HG03571 (cell line): ENCODE measurements around the gene UTP11.
"Not testable (repeated sequence)": the region's sequence is repeated elsewhere in the genome, so short reads cannot be mapped to it uniquely, and the experiment has no call there.

Experiments
- ATAC-seq: cut with Tn5 transposase; IDR thresholded peaks from one replicate; pipeline ENCODE4 v1.9.1; 2021; ENCODE audit not compliant: unreplicated experiment

The UTP11 gene

DNA sequence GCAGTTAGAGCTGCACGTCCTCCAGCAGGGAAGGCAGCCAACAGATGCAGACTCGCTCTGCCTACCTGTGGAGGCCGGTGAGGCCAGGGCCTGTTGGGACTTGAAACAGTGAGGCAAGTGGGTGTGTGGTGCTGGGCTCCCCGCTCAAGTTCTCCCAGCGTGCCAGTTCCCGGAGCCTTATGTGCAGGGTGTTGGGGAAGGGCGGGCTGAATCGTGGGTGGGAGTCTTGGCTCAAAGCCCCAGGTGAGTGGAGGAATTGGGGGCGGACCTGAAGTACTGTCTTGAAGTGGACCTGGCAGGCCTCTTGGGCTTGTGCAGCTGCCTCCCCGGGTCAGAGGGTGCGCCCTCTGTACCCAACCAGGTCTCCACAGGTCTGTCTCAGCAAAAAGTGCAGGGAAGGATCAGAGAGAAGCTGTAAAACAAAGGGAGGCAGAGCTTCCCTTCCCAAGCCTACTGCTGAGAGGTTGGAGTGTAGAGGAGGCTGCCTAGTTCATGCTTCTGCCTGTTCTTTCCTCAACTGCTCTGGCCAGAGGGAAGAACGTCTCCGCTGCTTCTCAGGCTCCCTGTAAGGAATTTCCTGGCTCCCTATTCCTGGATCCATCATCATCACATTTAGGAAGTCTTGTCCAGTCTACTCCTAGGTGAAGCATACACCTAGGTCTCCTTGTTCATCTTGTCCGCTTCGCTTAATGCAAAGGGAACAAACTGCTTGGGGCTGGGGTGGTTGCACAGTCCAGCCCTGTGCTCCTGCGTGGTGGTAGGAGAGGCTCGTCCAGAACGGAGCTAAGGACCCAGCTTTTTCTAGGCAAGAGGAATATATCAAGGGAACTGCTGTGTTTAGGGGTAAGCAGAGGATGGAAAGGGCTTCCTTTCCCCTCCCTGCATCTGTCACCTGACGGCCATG lies 14.9 kb downstream of the UTP11 start:
- no peak for ATAC-seq

DNA sequence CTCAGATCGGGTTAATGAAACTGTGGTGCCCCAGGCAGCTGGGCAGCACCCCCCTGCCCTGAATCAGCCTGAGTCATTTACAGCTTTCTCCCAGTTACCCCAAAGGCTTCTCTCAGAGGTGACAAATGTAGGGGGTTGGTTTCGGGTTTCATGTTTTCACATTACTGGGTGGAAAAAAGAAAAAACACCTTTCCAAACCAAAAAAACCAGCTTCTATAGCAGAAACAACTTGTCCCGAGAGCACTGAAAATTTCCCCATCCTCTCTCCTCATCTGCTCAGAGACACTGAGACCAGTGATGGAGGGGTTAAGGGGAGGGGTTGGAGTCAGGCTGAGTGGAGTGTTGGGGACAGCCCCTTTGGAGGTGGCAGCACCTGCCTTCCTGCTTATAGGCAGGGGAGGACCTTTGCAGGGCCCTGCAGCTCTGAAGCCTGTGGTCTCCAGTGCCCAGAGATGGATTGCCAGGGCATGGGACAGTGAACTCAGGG lies 15.6 kb downstream of the UTP11 start:
- ATAC-seq: peak; percentile 66

DNA sequence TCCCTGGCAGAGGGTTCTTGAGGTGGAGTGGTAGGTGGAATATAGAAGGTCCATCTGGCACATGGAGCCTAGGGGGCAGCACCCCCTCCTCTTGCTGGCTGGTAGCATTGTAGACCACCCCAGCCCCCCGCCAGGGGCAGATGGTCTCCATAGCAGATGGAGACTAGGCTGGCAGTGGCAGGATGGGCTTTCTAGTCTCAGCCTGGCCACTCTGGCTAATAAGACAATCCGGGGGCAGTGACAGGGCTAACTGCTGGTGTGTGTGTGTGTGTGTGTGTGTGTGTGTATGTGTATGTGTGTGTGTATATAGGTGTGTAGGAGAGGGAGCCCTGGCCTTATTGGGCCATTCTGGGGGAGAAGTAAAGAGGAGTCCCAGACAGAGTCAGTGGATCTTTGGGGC lies 16.1 kb downstream of the UTP11 start:
- ATAC-seq: no peak

DNA sequence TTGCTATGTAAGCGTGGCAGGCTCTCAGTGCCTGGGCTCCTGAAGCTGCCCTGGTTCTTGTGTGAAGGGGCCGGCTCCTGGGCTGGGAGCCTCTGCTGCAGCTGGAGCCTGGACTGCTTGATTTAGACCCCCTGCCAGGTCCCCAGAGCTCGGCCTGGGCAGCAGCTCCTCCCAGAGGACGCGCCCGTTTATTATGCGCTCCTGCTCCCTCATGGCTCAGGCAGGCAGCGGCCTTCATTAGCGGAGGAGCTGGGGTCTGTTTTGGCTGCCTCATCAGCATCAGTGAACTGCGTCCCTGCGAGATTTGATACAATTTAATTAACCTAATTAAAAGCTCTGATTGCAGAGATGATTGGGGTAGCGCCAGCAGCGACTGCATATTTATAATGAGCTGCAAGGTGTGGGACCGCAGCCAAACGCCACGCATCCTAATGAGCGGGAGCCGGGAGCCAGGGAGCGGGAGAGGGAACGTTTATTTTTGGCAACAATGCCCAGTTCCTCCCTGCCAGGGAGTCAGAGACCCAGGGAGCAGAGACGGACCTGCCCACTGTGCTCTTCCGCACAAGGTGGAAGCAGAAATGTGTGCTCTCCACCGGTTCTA lies 16.6 kb downstream of the UTP11 start:
- ATAC-seq: no peak

DNA sequence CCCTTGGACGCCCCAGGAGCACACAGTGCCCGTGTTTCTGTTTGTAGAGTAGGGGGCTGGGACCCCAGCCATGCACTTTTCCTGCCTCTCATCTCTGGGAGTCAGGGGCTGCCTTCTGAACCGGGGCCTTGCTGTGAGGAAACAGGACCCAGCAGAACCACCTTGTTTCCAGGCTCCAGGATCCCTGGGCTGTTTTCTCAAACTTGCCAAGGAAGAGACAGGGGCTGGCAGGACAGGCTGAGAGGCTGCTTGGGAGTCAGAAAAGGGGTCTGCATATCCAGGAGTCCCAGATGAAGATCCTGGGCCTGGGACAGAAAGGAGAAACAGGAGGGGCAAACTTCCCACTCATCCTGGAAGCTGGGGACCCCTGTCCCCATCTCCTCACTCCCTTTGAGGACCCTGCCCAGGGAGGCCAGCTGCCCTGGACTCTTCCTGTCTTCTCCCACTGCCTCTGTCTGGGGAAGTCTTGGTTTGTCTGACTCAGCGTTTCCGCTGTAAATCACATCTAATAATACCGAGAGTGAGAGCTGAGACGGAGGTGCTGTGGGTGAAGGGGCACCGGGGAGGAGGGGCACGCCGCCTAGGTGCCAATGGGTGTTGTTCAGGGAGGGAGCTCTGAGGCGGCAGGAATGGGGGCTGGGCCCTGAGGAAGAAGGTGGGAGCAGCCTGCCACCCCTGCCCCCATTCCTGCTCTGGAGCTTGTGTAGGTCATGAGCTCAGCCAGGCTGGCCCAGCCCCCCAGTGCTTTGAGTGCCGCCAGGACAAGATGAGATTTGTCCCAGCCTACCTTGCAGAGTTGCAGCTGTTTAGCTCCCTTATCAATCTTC lies 17.4 kb downstream of the UTP11 start:
- ATAC-seq: no peak

DNA sequence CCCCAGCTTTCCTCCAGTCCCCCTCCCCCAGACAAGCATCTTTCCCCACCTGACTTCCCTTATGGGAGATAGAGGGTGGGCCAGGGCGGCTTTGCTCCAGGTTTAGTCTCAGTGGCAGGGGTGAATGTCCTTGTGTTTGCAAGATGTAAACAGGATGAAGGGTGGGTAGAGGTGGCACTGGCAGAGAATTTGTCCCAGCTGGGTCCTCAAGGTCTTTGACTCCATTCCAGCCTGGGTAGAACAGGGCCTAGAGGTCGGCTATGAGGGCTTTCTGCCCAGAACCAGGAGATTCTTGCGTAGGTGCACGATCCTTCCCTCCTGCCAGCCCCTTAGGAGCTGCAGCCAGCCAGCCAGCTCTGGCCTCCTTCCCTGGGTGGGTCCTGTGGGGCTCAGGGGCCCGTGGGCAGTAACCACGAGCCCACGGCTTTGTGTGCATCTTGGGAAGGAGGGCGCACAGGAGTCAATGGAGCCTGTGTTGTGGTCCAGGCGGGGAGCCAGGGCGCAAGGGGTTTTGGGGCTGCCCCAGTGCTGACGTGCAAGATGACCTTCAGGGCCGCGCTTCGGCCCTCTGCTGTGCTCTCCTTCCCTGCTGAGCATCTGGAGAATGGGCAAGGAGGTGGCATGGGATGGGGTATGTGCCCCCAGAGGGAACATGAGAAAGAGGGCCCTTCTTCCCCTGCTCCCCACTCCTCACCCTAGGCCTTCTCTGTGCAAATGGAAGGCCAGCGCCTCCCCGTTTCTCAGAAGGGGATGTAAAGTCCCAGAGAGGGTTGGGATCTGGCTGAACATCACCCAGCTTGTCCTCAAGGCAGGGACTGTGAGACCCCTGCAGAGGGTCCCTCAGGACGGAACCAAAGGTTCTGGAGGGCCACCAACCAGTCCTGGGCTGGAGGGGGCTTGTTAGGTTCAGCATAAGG lies 18.3 kb downstream of the UTP11 start:
- ATAC-seq: no peak

DNA sequence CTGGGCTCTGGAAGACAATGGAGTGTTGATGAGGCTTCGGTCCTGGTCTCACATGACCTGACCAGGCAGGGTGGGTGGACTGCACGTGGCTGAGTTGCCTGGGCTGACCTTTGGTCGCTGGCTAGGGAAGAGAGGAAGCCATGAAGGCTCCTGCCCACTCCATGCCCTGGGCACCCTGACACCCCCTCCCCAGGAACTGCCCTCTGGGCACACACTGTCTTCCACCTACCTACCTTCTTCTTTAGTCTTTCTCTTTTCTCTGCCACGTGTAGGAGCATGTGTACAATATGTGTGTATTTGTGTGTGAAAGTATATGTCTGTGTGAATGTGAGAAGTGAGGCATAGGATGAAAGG lies 19.0 kb downstream of the UTP11 start:
- ATAC-seq: no peak

DNA sequence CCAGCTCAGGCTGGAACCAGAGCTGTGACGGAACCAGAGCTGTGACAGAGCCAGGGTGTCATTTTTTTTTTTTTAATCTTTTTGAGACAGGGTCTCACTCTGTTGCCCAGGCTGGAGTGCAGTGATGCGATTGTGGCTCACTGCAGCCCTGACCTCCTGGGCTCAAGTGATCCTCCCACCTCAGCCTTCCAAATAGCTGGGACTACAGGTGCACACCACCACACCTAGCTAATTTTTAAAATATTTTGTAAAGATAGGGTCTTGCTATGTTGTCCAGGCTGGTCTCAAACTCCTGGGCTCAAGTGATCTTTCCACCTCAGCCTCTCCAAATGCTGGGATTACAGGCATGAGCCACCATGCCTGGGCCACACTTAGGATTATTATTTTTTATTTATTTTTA lies 20.5 kb downstream of the UTP11 start:
- not testable (repeated sequence) for ATAC-seq

DNA sequence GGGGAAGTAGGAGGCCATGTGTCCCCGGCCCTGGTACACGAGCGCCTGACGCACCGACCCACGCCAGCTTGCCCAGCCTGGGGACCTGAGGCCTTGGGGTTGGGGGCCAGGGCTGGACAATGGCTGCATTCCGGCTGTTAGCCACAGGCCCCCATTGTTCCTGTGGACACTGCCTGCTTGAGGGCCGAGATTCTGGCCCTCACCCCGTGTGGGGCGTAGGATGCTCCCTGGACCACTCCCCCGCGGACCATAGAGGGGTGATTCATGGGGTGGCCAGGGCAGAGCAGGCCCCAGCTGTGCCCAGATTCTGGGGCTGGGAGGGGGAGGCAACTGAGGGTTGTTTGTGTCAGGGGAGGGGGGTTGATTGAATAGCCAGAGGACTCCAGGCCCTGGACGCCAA lies 22.3 kb downstream of the UTP11 start:
- no peak for ATAC-seq

DNA sequence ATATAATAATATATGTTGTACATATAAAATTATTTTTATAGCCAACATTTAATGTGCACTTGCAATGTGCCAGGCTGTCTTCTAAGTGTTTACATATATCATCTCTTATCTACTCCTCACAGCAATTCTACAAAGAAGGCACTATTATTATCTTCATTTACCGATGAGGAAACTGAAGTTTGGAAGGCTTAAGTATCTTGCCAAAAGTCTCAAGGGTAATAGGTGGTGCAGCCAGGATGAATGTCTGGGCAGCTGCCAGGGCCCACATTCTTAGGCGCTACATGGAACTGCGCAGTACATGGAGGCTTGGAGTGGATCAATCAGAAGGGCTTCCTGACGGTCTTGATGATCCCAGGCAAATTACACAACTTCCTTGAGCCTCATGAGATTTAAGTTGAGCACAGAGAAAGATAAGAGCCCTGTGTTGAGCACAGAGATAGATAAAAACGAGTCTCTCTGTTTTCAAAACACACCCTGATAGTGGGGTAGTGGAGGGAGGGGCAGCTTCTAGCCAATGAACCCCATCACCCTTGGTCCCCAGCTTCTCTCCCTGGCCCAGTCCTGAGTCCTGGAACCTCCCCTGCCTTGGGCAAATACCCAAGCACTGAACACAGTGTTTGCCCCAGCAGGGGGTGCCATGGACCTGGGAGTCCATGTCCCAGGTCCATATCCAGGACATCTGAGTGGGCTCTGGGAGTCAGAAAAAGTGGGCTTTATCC lies 24.8 kb downstream of the UTP11 start:
- ATAC-seq: no peak

DNA sequence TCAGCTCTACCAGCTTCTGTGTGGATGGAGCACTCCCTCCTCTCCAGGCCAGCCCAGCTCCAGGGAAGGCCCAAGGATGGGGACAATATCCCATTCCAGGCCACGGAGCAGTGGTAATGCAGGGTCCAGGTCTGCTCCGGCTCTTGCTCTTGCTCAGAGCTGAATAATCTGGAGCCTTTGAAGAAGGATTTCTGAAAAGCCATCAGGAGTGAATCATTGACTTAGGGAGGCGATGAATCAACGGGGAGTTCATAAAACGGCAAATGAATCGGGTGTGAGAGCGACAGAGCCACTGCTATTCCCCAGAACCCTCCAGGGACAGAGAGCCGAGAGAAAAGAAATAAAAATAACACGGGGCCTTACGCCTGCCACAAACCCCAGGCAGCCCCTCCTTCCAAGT lies 26.3 kb downstream of the UTP11 start:
- ATAC-seq: no peak

DNA sequence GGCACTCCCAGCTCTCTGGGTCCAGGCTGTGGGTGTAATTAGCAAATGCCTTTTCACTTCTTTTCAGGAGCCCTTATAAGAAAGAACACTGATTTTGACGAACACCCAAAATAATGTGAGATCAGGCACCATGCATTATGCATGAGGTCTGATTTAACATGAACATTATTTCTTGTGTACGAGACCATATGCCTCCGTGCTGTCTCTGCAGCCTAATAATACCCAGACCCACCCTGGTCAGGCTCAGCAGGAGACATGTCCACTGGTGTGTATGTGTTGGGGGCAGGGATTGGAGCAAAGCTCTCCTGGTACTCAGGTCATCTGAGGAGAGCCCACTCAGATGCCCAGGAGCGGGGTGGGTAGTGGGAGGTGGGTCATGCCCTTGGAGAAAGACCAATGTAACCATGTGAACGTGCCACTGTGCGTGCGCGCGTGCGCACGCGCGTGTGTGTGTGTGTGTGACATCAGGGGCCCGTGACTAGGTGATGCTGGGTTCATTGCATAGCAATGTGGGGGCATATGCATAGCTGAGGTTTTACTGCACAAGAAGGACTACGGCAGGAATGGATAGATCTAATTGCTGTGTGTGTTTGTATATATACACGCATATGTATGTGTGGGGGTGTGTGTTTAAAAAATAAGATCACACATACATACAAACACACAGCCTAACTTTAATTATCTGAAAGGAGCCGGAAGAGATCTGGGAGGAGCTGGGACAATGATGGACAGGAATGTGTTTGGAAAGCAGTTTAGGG lies 27.0 kb downstream of the UTP11 start:
- no peak for ATAC-seq

DNA sequence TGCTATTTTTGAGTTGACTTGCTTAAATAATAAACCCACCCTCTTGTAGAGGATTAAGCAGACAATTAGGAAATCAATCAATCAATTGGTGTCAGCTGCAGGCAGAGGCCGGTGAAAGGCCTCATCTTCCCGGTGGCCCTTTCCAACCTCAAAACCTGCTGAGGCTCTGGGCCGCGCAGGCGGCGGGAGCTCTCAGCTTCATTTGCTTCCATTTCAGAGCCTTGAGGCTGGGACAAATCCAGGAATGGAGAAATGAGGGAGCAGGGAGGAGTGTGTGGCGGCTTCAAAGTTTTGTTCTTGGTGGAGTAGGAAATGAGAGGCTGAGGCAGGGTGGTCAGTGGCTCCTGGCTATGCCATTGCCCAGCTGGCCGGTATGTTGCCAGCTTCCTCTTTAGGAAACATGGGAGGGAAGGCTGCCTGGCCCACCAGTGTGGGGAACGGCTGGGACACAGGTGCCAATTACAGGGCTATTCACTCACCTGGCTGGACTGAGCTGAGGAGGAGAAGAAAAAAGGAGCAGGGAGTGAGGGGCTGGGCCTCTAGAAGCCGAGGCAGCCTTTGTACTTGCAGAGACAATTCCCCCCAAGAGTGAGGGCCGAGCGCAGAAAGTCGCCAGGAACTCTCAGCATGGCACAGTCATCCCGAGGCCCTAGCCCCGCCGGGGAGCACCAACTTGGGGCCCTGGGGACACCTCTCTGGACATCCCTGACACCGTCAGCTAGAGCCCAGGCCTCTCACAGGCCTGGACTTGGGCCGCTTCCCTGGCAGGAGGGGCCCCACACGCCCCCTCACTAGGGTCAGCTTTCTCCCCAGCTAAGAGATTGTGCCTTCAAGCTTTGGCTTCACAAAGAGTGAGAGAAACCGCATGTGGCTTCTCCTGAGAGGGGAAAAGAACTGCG lies 29.7 kb downstream of the UTP11 start:
- no peak for ATAC-seq

DNA sequence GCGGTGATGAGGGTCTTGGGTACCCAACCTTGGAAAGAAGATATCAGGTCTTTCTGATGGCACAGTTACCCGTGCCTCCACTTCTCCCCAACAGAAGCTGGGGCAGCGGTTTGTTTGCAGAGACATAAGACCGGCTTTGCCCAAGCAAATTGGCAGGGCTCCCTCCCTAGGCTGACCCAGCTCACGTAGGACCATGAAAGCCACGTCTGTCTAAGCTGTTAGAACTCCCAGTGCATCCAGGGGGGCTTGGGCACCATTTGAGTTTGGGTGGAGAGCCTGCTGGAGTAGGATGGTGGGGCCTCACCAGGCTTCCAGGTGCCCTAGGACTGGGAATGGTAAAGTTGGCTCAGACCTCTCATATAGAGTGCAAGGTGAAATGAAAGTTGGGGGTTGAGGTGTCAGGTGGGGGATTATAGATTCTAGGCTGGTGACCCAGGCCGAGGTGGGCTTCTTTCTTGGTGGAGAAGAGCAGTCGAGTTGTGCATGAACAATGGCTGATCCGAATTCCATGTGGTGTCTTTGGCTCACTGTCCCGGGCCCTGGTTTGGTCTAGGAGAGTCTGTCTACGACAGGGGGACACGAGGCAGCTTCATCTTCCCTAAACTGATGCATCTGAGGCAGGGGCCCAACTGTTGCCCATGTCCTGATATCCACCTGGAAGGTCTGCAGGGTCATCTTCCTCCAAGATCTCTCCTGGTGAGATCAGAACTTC lies 30.7 kb downstream of the UTP11 start:
- no peak for ATAC-seq

DNA sequence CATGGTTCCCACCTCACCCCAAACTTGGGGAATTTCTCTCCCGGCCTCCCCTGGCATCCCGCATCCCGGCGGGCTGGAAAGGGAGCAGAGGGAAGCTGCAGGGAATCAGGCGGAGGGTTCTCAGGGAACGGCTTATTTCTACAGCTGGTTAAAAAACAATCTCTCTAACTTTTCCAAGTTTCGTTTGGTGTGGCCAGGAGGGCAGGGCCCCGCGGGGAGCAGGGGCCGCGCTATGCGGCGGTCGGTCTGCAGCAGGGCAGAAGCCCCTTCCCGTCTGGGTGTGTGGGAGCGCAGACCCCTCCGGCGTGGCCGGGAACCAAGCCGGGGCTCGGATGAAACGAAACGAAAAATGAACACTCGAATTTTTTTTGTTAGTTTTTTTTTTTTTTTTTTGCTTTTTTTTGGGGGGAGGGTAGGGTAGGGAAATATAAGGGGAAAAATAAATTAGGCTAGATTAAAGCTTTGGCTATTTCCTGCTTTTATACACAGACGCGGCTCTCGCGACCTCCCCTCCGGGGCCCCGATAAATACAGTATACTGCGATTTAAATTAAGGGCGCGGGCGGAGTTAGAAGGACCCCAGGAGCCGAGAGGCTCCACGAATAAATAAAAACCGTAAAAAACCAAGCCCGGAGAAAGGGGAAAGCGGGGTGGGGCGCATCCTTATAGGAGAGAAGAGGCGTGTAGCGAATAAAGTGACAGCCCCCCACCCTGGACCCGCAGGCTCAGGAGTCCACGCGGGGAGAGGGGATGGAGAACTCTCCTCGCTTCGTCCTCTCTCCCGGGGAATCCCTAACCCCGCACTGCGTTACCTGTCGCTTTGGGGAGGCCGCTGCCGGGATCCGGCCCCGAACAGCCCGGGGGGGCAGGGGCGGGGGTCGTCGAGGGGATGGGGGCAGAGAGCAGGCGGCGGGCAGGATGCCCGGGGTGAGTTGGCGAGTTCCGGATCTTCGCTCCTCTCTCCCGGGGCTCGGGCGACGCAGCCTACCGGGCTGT lies 32.0 kb downstream of the UTP11 start:
- no peak for ATAC-seq
